HG03442 (cell line): ENCODE measurements around the gene HEXIM2.
"Not testable (repeated sequence)": the region's sequence is repeated elsewhere in the genome, so short reads cannot be mapped to it uniquely, and the experiment has no call there.

ENCODE experiments used
- ATAC-seq: cut with Tn5 transposase; IDR thresholded peaks from one replicate; pipeline ENCODE4 v1.9.1; 2021; ENCODE audit warnings: mild to moderate bottlenecking, moderate library complexity; ENCODE audit not compliant: unreplicated experiment

The HEXIM2 gene, protein sequence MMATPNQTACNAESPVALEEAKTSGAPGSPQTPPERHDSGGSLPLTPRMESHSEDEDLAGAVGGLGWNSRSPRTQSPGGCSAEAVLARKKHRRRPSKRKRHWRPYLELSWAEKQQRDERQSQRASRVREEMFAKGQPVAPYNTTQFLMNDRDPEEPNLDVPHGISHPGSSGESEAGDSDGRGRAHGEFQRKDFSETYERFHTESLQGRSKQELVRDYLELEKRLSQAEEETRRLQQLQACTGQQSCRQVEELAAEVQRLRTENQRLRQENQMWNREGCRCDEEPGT

GRCh38 chr17:45161288-45162024, at the start of gene HEXIM2:
Gene HEXIM2, plus strand, starts transcription at chr17:45161875. Its CDS starts 919 bp downstream, at chr17:45162794.
- ATAC-seq, result peak; percentile 86

GRCh38 chr17:45112559-45113423, 48.9 kb upstream of the HEXIM2 start:
- no peak for ATAC-seq

GRCh38 chr17:45113424-45113754, 48.3 kb upstream of the HEXIM2 start:
- no peak for ATAC-seq

DNA sequence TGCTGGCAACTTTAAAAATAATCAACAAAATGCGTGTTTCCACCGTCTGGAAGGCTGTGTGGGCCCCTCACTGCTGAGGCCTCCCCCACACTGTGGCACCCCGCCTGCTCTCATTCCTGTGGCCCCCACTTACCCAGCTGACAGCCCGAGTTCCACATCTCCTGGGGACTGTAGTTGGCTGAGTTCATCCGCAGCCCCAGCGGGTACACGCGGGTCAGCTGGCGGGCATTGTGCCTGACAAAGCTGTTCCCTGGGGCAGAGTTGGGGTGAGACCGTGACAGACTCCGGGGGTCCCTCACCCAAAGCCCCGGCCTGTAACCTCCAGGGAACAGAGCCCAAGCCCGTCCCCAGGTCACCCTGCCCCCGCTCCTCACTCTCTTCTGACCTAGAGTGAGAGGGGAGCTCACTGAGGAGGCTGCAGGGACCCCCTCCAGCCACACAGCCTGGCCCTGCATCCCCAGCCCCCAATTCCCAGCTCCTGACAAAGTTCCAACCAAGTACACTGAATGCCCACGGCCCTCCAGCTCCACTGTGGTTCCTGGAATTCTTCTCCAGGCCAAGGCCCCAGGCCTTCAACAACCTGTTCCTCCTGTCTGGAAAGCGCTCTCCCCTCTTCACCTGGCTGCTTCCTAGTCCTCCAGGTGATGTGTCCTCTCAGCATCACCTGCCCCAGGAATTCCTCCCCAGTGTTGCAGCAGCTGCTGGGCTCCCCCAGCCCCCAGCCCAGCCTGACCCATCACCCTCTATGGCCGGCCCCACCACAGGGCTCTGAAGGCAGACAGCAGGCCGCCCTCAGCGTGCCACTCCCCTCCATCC, 47.4 kb upstream of the HEXIM2 start:
- no peak for ATAC-seq

- no peak for ATAC-seq
Measured at GRCh38 chr17:45115015-45115625, 46.6 kb upstream of the HEXIM2 start.

DNA sequence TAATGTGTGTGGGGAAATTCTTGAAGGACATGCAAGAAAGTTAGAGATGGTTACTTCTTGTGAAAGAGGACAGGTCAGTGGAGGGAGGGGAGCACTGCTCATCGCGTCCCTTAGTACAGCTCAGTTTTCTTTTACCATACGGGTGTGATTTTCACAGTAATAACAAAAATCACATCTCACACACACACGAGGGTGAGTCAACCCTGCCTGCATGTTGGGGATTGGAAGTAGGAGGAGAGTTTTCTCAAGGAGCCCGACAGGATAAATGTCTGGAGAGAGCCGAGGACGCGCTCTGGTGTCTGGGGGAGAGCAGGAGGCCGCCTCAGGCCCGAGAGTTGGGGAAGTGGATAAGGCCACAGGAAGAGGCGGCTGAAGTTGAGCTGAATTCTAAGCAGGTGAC, 45.8 kb upstream of the HEXIM2 start:
- ATAC-seq, result no peak

- ATAC-seq, result no peak
Measured at GRCh38 chr17:45116434-45117016, 45.1 kb upstream of the HEXIM2 start.

- ATAC-seq, result no peak
Measured at GRCh38 chr17:45117334-45117733, 44.3 kb upstream of the HEXIM2 start.

GRCh38 chr17:45117848-45118646, 43.6 kb upstream of the HEXIM2 start:
- no peak for ATAC-seq

DNA sequence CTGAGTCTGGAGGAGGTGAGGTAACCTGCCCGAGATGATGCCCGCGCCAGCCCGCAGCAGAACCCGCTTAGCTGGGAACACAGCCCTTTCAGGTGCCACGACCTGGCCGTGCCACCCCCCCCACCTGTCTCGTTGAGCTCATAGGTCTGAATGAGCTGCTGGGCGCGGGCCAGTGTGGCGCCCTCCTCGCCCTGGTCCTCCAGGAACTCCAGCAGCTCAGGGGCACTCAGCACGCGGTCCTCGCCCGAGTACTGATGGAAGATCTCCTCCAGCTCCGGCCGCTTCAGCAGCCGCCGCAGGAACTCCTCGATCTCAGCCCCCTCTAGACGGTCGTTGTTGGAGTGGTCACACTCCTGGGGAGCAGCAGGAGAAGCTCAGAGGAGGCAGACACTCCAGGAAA, 43.0 kb upstream of the HEXIM2 start:
- ATAC-seq, result no peak

GRCh38 chr17:45119964-45120363, 41.7 kb upstream of the HEXIM2 start:
- no peak for ATAC-seq

DNA sequence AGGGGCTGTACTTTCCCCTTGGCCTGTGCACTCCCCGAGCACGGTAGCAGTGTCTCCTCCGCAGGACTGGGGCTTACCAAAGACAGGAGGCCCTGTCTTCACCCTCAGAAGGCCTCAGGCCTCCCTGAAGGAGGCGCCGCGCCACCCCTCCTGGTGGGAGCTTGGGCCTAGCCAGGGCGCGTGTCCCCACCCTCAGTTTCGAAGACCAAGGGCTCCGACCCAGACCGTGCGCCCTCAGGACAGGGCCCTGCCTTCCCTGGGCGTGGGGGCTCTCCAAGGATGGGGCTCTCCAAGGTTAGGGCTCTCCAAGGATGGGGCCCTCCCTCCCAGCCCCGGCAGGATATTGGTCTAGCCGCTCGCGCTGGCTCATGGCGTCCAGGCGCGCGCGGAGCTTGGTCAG, 41.1 kb upstream of the HEXIM2 start:
- no peak for ATAC-seq

GRCh38 chr17:45121055-45121454, 40.6 kb upstream of the HEXIM2 start:
- ATAC-seq, result no peak

- no peak for ATAC-seq
Measured at GRCh38 chr17:45123076-45123770, 38.5 kb upstream of the HEXIM2 start.

DNA sequence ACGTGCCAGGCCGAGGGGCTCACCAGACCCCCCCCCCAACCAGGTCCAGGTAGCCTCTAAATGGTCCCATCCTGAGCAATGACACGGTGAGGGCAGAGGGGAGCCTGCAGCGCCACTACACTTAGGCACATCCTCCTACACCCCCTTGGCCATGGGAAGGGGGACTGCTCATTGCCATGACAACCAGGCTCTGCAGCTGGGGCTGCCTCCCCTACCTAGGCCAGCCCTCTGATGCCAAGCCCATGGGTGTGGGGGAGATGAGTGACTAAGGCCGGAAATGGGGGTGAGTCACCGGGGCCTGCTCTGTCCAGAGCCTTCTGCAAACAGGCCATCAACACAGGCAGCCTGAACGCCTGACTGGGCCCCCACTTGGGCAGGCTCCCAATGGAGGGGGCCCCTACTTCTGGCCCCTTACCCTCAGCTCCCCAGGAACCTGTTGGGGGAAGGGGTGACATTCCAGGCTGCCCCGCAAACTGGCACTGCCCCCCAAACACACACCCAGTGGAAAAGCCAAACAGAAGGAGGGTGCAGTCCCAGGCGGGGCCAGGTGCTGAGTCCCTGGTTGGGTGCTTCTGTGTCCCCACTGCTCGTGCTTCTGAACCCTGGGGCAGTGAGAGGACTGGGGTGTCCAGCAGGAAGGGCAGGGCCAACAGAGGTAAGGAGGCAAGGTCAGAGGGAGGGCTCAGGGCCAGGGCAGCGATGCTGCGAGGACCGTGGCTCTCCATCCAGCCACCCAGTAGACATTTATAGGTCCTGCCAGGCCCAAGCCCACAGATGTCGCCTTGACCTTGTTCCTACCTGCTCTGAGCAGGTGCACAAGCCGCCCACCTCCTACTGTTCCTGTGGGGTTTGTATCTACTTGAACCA, 37.5 kb upstream of the HEXIM2 start:
- no peak for ATAC-seq

DNA sequence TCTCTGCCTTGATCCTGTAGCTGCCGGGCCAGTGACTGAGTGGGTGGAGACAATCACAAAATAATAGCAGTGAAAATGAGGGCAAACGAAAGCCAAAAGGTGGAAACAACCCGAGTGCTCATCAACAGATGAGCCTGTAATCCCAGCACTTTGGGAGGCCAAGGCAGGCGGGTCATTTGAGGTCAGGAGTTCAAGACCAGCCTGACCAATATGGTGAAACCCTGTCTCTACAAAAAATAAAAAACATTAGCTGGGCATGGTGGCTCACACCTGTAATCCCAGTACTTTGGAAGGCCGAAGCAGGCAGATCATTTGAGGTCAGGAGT, 36.9 kb upstream of the HEXIM2 start:
- not testable (repeated sequence) for ATAC-seq

GRCh38 chr17:45125509-45125908, 36.2 kb upstream of the HEXIM2 start:
- ATAC-seq, result no peak

DNA sequence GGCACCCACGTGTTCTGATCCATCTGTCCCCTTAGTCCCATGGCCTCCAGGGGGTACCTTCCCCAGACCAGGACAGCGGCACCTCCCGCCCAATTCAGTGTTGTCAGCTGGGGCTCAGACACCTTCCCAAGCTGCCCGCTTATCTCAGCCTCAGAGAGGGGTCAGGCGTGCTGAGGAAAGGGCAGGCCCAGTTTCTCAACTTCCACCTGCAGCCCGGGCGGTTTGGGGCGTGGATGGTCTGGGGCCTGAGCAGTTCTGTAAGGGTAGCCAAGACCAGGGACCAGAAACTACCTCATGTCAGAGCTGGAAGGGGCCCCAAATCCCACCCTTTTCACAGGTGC, 34.5 kb upstream of the HEXIM2 start:
- no peak for ATAC-seq
